Neural cell (in vitro differentiated cells): ENCODE measurements around the gene CABYR. TPM values are rescaled to one million over a fixed set of nuclear protein-coding genes. Genes with fewer than 3 reads are reported as not detected.

Source experiments
- H2AFZ ChIP-seq: fragments of 200-600, 300-800 bp; sonication (generic), shearing (Covaris generic); 2 replicates; pipeline ENCODE4 v1.6.0; 2014; ENCODE audit warnings: low read depth, mild to moderate bottlenecking, antibody characterized with exemption, low read length, moderate library complexity
- H3F3A ChIP-seq: fragments of 200-600 bp; shearing (Covaris generic); 2 replicates; pipeline ENCODE4 v1.6.1; 2016; ENCODE audit warnings: mild to moderate bottlenecking, moderate library complexity, mixed read lengths, antibody characterized with exemption, low read length; ENCODE audit not compliant: insufficient read depth, poor library complexity, severe bottlenecking
- H3K27ac ChIP-seq: fragments of 200-600, 300-800 bp; sonication (generic), shearing (Covaris generic); 2 replicates; pipeline ENCODE4 v1.5.1; 2014; ENCODE audit warnings: mild to moderate bottlenecking, low read length, moderate library complexity
- H3K27me3 ChIP-seq: fragments of 300-800, 200-600 bp; sonication (generic), shearing (Covaris generic); 2 replicates; pipeline ENCODE4 v1.6.0; 2014; ENCODE audit warnings: mild to moderate bottlenecking, low read depth, low read length, moderate library complexity; ENCODE audit not compliant: insufficient read depth
- H3K36me3 ChIP-seq: fragments of 300-800, 200-600 bp; sonication (generic), shearing (Covaris generic); 2 replicates; pipeline ENCODE4 v1.5.1; 2014; ENCODE audit warnings: mild to moderate bottlenecking, antibody characterized with exemption, low read length, moderate library complexity; ENCODE audit not compliant: insufficient read depth
- H3K4me2 ChIP-seq: fragments of 300-800, 200-600 bp; sonication (generic), shearing (Covaris generic); 2 replicates; pipeline ENCODE4 v1.6.0; 2014; ENCODE audit warnings: mild to moderate bottlenecking, low read length
- H3K4me3 ChIP-seq: fragments of 300-800, 200-600 bp; sonication (generic), shearing (Covaris generic); 2 replicates; pipeline ENCODE4 v1.5.1; 2014; ENCODE audit warnings: mild to moderate bottlenecking, low read length, moderate library complexity
- H3K79me2 ChIP-seq: fragments of 200-600 bp; shearing (Covaris generic); replicated peaks from 2 replicates; pipeline ENCODE4 v1.6.0; 2014; ENCODE audit warnings: mild to moderate bottlenecking, low read length, moderate library complexity; ENCODE audit not compliant: insufficient read depth
- H3K9ac ChIP-seq: fragments of 300-800, 200-600 bp; sonication (generic), shearing (Covaris generic); 2 replicates; pipeline ENCODE4 v1.6.1; 2016; ENCODE audit warnings: mild to moderate bottlenecking, low read length, mixed read lengths
- H3K9me2 ChIP-seq: fragments of 200-600 bp; shearing (Covaris generic); 2 replicates; pipeline ENCODE4 v1.6.1; 2016; ENCODE audit warnings: mild to moderate bottlenecking, low read length, mixed read lengths; ENCODE audit not compliant: insufficient read depth
- H3K9me3 ChIP-seq: fragments of 200-600, 300-800 bp; sonication (generic), shearing (Covaris generic); 2 replicates; pipeline ENCODE4 v1.6.1; 2016; ENCODE audit warnings: mild to moderate bottlenecking, mixed run types, low read length, moderate library complexity, mixed read lengths
- H4K20me1 ChIP-seq: fragments of 200-600 bp; shearing (Covaris generic); 2 replicates; pipeline ENCODE4 v1.6.1; 2016; ENCODE audit warnings: mild to moderate bottlenecking, mixed run types; ENCODE audit not compliant: insufficient read depth
- CTCF ChIP-seq: fragments of 450-650 bp; IDR thresholded peaks from 2 replicates; pipeline ENCODE4 v1.5.1; 2014; ENCODE audit warnings: antibody characterized with exemption, mild to moderate bottlenecking, moderate library complexity; ENCODE audit not compliant: poor library complexity, severe bottlenecking
- EP300 ChIP-seq: fragments of 450-650 bp; conservative IDR thresholded peaks from 2 replicates; pipeline ENCODE4 v1.6.1; 2014; ENCODE audit warnings: antibody characterized with exemption, mild to moderate bottlenecking, moderate library complexity; ENCODE audit not compliant: poor library complexity, severe bottlenecking
- EZH2 ChIP-seq: fragments of 200-600, 300-800 bp; shearing (Covaris generic), sonication (generic); IDR thresholded peaks from 2 replicates; pipeline ENCODE4 v1.6.1; 2014; ENCODE audit warnings: antibody characterized with exemption, low read length, borderline replicate concordance, mild to moderate bottlenecking; ENCODE audit not compliant: insufficient read depth, poor library complexity, severe bottlenecking
- MXI1 ChIP-seq: fragments of 450-650 bp; conservative IDR thresholded peaks from 2 replicates; pipeline ENCODE4 v1.6.1; 2014; ENCODE audit warnings: antibody characterized with exemption, mild to moderate bottlenecking; ENCODE audit not compliant: poor library complexity, severe bottlenecking
- POLR2AphosphoS5 ChIP-seq: IDR thresholded peaks from 2 replicates; pipeline ENCODE4 v1.6.1; 2012
- RAD21 ChIP-seq: fragments of 450-650 bp; conservative IDR thresholded peaks from 2 replicates; pipeline ENCODE4 v1.6.1; 2014; ENCODE audit warnings: antibody characterized with exemption, mild to moderate bottlenecking, moderate library complexity
- REST ChIP-seq: IDR thresholded peaks from 2 replicates; pipeline ENCODE4 v1.6.1; 2012; ENCODE audit warnings: borderline replicate concordance
- SMC3 ChIP-seq: fragments of 450-650 bp; conservative IDR thresholded peaks from 2 replicates; pipeline ENCODE4 v1.6.1; 2014; ENCODE audit warnings: antibody characterized with exemption, mild to moderate bottlenecking, moderate library complexity; ENCODE audit not compliant: poor library complexity
- TAF1 ChIP-seq: IDR thresholded peaks from 2 replicates; pipeline ENCODE4 v1.6.1; 2012; ENCODE audit warnings: low read depth
- polyA plus RNA-seq: library from polyadenylated mRNA; depleted of rRNA; stranded (reverse); fragments of >200 nt; gene quantifications from 2 replicates; pipeline ENCODE4 v1.2.3, GENCODE V29; 2014

CABYR gene
- polyA plus RNA-seq, 1 donor from 2014 or later, result 6.9 TPM

GRCh38 chr18:24187049-24187448 lies 48.2 kb downstream of the CABYR start:
- H3K4me3 ChIP-seq, result no peak overlapping the region
- H3K4me2 ChIP-seq, result no peak overlapping the region
- H3K9ac ChIP-seq, result no peak overlapping the region
- H3K27me3 ChIP-seq, result no peaks in the 10 kb centered on the region
- no peaks in the 10 kb centered on the region for H3K9me2 ChIP-seq
- no peaks in the 10 kb centered on the region for H4K20me1 ChIP-seq
- TF ChIP-seq EZH2, result no peak
- no peak for TF ChIP-seq EP300
- TF ChIP-seq TAF1, result no peak
- no peak for TF ChIP-seq SMC3
- no peak for TF ChIP-seq RAD21
- TF ChIP-seq CTCF, result no peak
- TF ChIP-seq MXI1, result no peak
- no peak for TF ChIP-seq POLR2AphosphoS5
- TF ChIP-seq REST, result no peak
- H3K9me3 ChIP-seq, result no peaks in the 10 kb centered on the region
- no peak overlapping the region for H3K27ac ChIP-seq
- no peaks in the 10 kb centered on the region for H3F3A ChIP-seq
- H3K36me3 ChIP-seq, result no peaks in the 10 kb centered on the region
- no peaks in the 10 kb centered on the region for H3K79me2 ChIP-seq
- no peak overlapping the region for H2AFZ ChIP-seq

- no peaks in the 10 kb centered on the region for H3K27me3 ChIP-seq
- H3K9me3 ChIP-seq, result no peaks in the 10 kb centered on the region
- no peaks in the 10 kb centered on the region for H3F3A ChIP-seq
- no peaks in the 10 kb centered on the region for H3K9me2 ChIP-seq
- H3K4me3 ChIP-seq, result no peak overlapping the region
- no peaks in the 10 kb centered on the region for H3K79me2 ChIP-seq
- no peaks in the 10 kb centered on the region for H4K20me1 ChIP-seq
- H3K9ac ChIP-seq, result no peak overlapping the region
- no peak overlapping the region for H3K27ac ChIP-seq
- no peak overlapping the region for H2AFZ ChIP-seq
- H3K36me3 ChIP-seq, result no peaks in the 10 kb centered on the region
- H3K4me2 ChIP-seq, result no peak overlapping the region
- TF ChIP-seq RAD21, result no peak
- no peak for TF ChIP-seq EP300
- TF ChIP-seq CTCF, result no peak
- no peak for TF ChIP-seq MXI1
These were observed 48.8 kb downstream of the CABYR start for GRCh38 chr18:24187689-24188088.
